ENCODE data around the gene KBTBD4. TPM values are rescaled to one million over a fixed set of nuclear protein-coding genes. Genes with fewer than 3 reads are reported as not detected.

KBTBD4 gene
- total RNA-seq, 4 donors from 2014 or later: 25.0 to 35.6 (median 30.4) TPM

- ATAC-seq: no peak
- Histone ChIP-seq H3K9me3 (no peaks in the 10 kb centered on the region), H3K27me3 (peaks cover 29 to 55% (median 47%) of the 10 kb centered on the region in 3 donors), H3K4me3 (no peak overlapping the region), H3K4me1 (peaks cover 4 to 9% of the 10 kb centered on the region in 2 donors), H3K36me3 (no peaks in the 10 kb centered on the region), H3K27ac (no peak overlapping the region)
- intact Hi-C loops (cut with DNase I; ENCODE audit: low total_unique reads) (no loop called here), in situ Hi-C loops (cut with MboI; ENCODE audit: low sequenced_read_pairs in 4 of 4) (no loop called here)
- no peak for TF ChIP-seq POLR2A (IDR thresholded peaks at IDR 0.05)
- no peak for TF ChIP-seq CTCF (IDR thresholded peaks at IDR 0.05 in 4 of 5, conservative IDR thresholded peaks at IDR 0.05 in 1 of 5)
- no peak for DNase-seq
Measured at GRCh38 chr11:47593492-47593933, 14.7 kb upstream of the KBTBD4 start.

- intact Hi-C loops (cut with DNase I; ENCODE audit: low total_unique reads): no loop called here
- DNase-seq: no peak
- peaks cover 4 to 9% of the 10 kb centered on the region in 2 donors for H3K4me1 ChIP-seq
- H3K9me3 ChIP-seq: no peaks in the 10 kb centered on the region
- H3K36me3 ChIP-seq: no peaks in the 10 kb centered on the region
- H3K4me3 ChIP-seq: no peak overlapping the region
- TF ChIP-seq POLR2A (IDR thresholded peaks at IDR 0.05): no peak
- TF ChIP-seq CTCF (IDR thresholded peaks at IDR 0.05 in 4 of 5, conservative IDR thresholded peaks at IDR 0.05 in 1 of 5): no peak
- in situ Hi-C loops (cut with MboI; ENCODE audit: low sequenced_read_pairs in 4 of 4): no loop called here
- ATAC-seq: no peak
- H3K27ac ChIP-seq: no peak overlapping the region
- peaks cover 29 to 55% (median 47%) of the 10 kb centered on the region in 3 donors for H3K27me3 ChIP-seq
Measured at GRCh38 chr11:47592970-47593369, 14.2 kb upstream of the KBTBD4 start.

- peaks cover 29 to 55% (median 47%) of the 10 kb centered on the region in 3 donors for H3K27me3 ChIP-seq
- TF ChIP-seq POLR2A (IDR thresholded peaks at IDR 0.05) (no peak), CTCF (IDR thresholded peaks at IDR 0.05 in 4 of 5, conservative IDR thresholded peaks at IDR 0.05 in 1 of 5) (no peak)
- in situ Hi-C loops (cut with MboI; ENCODE audit: low sequenced_read_pairs in 4 of 4): no loop called here
- ATAC-seq (no peak), DNase-seq (no peak)
- H3K36me3 ChIP-seq: no peaks in the 10 kb centered on the region
- H3K4me3 ChIP-seq: no peak overlapping the region
- H3K27ac ChIP-seq: no peak overlapping the region
- H3K4me1 ChIP-seq: peaks cover 4 to 9% of the 10 kb centered on the region in 2 donors
- H3K9me3 ChIP-seq: no peaks in the 10 kb centered on the region
- intact Hi-C loops (cut with DNase I; ENCODE audit: low total_unique reads): no loop called here
Measured at GRCh38 chr11:47592251-47592650, 13.5 kb upstream of the KBTBD4 start.

GRCh38 chr11:47591764-47592163 lies 13.0 kb upstream of the KBTBD4 start:
- ATAC-seq (no peak), DNase-seq (no peak)
- H3K4me3 ChIP-seq: no peak overlapping the region
- H3K9me3 ChIP-seq: no peaks in the 10 kb centered on the region
- peaks cover 4 to 9% of the 10 kb centered on the region in 2 donors for H3K4me1 ChIP-seq
- H3K36me3 ChIP-seq: no peaks in the 10 kb centered on the region
- no peak overlapping the region for H3K27ac ChIP-seq
- TF ChIP-seq POLR2A (IDR thresholded peaks at IDR 0.05): no peak
- no peak for TF ChIP-seq CTCF (IDR thresholded peaks at IDR 0.05 in 4 of 5, conservative IDR thresholded peaks at IDR 0.05 in 1 of 5)
- intact Hi-C loops (cut with DNase I; ENCODE audit: low total_unique reads): no loop called here
- H3K27me3 ChIP-seq: peaks cover 29 to 55% (median 47%) of the 10 kb centered on the region in 3 donors
- in situ Hi-C loops (cut with MboI; ENCODE audit: low sequenced_read_pairs in 4 of 4): no loop called here
